Esophagus mucosa (tissue), 1 donor: ENCODE data around the gene MEIS1. TPM values are rescaled to one million over a fixed set of nuclear protein-coding genes. Genes with fewer than 3 reads are reported as not detected.

Source experiments
- ATAC-seq: fragments of 200-7000 bp; cut with Tn5 transposase; one replicate; pipeline ENCODE4 v1.9.1; 2020
- total RNA-seq: library from RNA; stranded (reverse); gene quantifications from one replicate; pipeline ENCODE4 v1.2.4, GENCODE V29; 2023
- donor health status: DM: yes; HTN: yes; CAD: no.

MEIS1 gene
- total RNA-seq, 1 donor from 2014 or later, result 31.8 TPM

DNA sequence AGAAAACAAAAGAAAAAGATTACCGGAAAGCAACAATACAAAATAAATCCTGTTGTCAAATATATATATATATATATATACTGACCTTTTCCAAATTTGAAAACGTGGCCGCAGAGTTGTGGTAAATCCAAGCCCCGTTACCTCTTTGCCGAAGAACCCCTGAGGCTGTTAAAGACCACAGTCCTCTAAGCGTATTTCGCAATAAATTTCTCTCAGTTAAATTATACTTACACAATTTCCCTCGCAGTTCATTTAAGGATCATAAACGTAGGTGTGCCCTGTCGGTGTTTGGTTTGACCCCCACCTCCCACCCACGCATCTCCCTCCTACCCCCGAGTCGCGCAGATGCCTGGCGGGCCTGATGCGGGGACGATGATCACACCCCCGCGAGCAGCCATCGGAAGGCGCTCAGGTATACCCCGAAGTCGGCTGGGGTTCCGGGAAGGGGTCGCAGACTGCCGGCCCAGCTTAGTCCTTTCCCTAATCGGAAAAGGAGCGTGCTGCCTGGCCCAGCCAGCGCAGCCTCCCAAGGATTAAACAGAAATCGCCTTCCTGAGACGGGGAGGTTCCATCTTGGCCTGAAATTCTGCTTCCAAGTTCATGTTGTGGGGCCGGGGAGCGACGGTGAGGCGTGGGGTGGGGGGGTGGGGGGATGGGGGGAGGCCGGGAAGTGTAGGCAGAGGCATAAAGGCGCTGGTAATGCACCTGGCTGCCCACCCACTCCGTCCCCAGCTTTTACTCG, 2.9 kb upstream of the MEIS1 start:
- no peak for ATAC-seq

GRCh38 chr2:66432801-66433694, 1.9 kb upstream of the MEIS1 start:
- peak; percentile 75 for ATAC-seq

DNA sequence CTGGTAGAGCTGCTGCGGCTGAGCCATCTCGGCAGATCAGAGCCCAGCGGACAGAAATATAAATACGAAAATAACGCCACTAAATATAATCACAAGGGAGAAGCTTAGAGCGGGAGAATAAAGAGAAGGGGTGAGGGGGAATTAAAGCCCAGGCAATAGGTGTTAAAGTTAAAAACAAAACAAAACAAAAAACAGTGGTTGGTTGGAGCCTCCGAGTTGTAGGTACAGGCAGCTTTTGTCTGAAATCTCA, 1.3 kb upstream of the MEIS1 start:
- no peak for ATAC-seq

DNA sequence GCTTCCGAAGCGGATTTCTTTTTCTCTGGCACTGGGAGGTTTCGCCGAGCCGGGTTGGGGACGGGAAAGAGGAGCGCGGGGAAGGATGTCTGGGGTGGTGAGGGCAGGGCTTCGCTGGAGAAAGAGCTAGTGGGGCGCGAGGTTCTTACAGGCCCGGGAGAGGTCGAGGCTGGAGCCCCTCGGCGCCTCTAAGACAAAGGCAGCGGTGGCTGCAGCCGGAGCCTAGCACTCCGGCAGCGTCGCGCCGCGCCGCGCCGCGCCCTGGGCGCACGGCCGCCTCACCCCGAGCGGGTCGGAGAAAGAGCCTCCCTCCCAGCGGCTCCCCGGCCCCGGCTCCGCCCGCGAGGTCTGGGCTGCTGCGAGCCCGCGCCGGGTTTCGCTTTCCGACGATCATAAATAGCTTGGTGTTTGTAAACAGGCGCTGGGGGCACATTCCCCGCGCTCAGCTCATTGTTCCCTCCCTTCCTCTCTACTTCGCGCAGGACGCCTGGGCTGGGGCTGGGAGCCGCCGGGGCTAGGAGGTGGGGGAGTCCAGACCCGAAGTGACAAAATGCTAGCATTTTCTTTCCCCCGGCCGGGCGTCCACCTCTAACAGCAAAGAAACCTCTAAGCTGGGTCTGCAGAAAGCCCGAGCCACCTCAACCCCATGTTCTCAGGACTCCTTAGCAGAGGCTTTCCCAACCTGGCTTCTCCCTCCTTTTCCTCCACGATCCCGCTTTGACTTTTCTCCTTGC, 813 bp upstream of the MEIS1 start:
- ATAC-seq, result peak; percentile 63

- no peak for ATAC-seq
Measured at GRCh38 chr2:66435549-66435875, 587 bp downstream of the MEIS1 start.

GRCh38 chr2:66435963-66436362, 1.0 kb downstream of the MEIS1 start:
- ATAC-seq, result no peak

DNA sequence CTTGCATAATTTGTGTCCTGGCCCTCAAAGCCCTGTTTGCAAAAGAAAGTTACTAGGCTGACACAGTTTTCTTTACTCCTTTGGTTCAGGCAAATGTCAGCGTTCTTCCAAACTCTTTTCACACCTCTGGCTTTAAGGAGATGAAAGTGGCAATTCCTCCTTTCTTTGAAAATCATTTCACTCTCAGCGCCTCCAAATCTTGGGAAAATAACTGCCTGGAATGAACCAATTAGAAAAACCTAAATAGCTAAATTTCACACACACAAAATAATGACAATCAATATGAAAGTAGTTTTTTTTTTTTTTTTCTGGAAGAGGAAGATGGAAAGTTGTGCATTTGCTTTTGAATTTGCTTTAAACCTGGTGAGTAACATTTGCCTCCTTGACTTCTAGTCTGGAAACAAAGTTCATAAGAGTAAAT, 1.7 kb downstream of the MEIS1 start:
- ATAC-seq, result no peak

GRCh38 chr2:66437109-66437690, 2.3 kb downstream of the MEIS1 start:
- ATAC-seq, result no peak

DNA sequence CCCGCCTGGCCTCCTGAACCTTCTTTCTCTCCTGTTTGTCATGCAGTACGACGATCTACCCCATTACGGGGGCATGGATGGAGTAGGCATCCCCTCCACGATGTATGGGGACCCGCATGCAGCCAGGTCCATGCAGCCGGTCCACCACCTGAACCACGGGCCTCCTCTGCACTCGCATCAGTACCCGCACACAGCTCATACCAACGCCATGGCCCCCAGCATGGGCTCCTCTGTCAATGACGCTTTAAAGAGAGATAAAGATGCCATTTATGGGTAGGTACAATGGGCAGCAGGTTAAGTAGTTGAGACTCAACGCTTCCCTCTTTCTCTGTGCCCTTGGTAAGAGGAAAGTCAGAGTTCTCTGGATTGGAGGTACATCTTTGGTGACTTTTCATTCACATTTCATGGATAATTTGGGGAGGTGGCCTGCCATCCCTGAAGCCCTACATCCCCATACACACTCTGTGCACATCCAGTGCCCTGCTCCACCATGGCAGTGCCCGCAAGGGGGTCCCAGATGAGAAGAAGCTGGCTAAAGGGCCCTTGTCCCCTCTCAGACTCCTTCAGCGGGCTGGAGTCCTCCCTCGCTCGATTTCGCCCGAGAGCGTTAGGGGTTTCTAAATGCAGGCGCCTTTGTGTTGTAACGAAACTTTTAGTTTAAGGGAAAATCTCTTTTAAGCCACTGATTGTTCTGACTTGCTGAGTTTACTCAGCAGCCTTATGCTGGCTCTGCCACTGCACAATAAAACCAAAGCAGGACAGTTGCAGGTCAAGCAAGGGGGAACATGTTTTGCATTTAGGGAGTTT, 3.0 kb downstream of the MEIS1 start:
- no peak for ATAC-seq

GRCh38 chr2:66438498-66438833, 3.5 kb downstream of the MEIS1 start:
- ATAC-seq, result no peak

DNA sequence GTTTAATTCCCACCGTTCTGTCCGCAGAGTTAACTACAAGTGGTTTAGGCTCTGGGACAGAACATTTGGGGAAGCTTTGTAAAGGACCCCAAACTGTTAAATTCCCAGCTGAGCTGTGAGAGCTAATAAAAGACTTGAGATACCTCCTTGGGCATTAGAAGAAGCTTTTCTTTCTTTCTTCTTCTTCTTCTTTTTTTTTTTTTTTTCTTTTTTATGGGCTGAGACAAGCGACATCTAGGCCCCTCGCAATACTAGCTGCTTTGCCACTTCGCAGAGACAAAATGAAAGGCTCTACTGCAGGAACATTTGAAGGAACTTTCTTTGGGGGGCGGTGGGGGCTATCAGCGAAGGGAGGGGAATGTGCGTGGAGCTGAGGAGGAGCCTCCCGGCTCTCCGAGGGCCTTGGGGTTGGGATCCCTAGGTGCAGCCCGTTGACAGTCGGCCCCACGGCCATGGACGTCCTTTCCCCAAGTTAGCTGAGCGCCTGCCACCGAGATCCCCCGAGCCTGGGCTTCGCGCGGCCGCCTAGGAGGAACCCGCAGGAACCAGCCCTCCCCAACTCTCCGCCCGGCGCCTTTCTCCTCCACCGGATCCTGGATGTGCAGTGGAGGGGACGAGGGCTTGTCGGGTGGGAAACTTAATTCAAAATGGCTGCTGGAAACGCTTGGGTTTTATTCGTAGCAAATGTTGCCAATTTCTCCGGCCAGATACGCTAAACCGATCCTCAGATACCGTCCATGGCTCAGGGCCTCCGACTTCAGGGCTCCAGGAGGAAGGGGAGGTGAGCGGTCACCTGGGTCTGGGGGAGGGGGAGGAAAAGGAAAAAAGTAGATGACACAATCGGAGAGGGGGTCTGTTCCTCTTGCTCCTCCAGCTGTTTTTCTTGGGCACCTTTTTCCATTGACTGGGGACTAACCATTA, 4.2 kb downstream of the MEIS1 start:
- ATAC-seq, result no peak

DNA sequence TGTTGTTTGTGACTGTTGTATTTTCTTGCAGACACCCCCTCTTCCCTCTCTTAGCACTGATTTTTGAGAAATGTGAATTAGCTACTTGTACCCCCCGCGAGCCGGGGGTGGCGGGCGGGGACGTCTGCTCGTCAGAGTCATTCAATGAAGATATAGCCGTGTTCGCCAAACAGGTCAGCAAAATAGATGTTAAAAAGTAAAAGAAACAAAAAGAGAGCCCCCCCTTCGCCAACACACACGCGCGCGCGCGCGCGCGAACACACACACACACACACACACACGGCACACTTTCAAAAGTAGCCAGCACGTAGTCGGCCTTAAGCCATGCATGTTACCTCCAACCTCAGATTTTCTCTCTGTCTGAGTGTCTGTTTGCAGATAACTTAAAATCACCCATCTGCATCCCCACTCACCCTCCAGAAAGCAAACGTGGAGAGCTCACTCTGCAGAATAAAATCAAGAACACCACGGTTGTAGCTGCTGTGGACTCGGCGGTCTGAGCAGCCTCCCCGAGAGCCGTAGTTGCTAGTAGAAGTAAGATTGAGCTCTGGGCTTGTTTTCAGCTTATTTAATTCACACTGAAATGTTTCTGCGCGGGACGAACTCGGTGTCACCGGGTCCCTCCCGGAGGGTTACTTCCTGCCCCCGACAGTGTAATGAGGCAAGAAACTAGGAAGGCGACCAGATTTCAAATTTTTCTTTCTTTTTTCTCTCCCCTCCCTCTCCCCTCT, 5.1 kb downstream of the MEIS1 start:
- ATAC-seq, result no peak

DNA sequence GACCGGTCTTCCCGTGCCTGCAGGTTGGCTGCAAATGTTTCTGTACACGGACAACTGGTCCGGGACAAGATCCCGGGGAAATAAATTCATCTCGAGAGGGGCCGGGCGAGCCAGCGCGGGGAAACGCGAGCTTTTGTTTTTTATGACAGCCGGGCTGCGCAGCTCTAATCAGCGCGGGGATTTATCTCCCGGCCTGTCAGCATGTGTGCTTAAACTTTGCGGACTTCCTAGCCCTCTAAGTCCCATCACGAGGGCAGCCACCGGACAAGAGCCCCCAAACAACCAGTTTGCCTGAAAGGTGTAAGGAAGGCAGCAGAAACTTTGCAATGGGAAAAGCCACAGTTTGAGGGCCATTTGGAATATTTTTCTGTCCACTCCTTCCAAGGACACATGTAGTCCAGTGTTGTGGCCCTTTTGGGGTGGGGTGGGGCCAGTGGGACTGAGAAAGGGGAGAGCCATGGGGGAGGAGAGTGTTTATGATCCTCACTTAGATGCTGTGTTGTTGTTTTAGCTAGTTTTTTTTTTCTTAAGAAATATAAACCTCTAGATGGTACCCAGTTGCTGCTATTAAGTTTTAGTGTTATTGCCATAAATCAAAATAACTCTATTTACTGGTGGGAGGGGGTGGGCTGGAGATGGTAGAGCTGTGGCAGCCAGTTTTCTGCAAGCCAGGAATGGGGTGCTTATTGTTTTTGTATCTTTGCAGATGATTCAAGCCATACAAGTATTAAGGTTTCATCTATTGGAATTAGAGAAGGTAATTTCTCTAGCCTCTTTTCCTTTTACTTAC, 6.0 kb downstream of the MEIS1 start:
- ATAC-seq, result no peak

- ATAC-seq, result no peak
Measured at GRCh38 chr2:66441581-66442320, 6.8 kb downstream of the MEIS1 start.

DNA sequence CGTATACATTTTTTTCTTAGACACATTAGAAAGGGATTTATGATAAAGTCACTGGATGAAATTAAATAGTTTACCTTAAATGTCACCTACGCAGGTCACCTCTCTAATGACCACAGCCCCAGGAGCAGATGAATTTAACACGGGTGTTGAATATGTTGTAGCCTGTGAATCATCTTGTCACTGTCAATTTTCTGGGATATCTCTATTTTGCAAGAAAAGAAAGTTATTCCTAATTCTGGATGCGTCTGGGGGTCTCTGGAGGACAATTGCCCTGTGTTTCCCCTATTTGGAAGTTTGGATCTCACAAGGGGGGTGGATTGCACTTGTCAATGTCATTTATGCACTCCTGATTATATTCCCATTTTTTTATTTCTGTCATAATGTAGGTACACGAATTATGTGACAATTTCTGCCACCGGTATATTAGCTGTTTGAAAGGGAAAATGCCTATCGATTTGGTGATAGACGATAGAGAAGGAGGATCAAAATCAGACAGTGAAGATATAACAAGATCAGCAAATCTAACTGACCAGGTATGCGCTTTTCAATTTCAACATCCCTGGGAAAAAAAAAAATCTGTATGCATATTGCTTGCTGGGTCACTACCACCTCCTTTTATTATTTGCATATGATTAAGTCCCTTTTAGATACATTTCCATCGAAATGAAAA, 7.7 kb downstream of the MEIS1 start:
- no peak for ATAC-seq

- no peak for ATAC-seq
Measured at GRCh38 chr2:66443186-66443978, 8.5 kb downstream of the MEIS1 start.
